ENCODE measurements around the gene TUBA4A.

TUBA4A gene

GRCh38 chr2:219286436-219287115, 32.9 kb upstream of the TUBA4A start:
- DNase-seq (ENCODE audit: low read depth in 3 of 3) = no peak

- DNase-seq (ENCODE audit: low read depth in 3 of 3) = no peak
Observed at GRCh38 chr2:219285894-219286425, 32.2 kb upstream of the TUBA4A start.

- DNase-seq (ENCODE audit: low read depth in 3 of 3) = no peak
Observed at GRCh38 chr2:219285373-219285735, 31.6 kb upstream of the TUBA4A start.

- DNase-seq (ENCODE audit: low read depth in 3 of 3) = no peak
Observed at GRCh38 chr2:219284501-219285372, 31.0 kb upstream of the TUBA4A start.

GRCh38 chr2:219282943-219283581, 29.3 kb upstream of the TUBA4A start:
- no peak for DNase-seq (ENCODE audit: low read depth in 3 of 3)

- DNase-seq (ENCODE audit: low read depth in 3 of 3) = no peak
Observed at GRCh38 chr2:219282375-219282774, 28.7 kb upstream of the TUBA4A start.

- DNase-seq (ENCODE audit: low read depth in 3 of 3) = no peak
Observed at GRCh38 chr2:219281588-219281987, 27.9 kb upstream of the TUBA4A start.

- DNase-seq (ENCODE audit: low read depth in 3 of 3) = no peak
Observed at GRCh38 chr2:219280651-219281050, 26.9 kb upstream of the TUBA4A start.

GRCh38 chr2:219279916-219280516, 26.3 kb upstream of the TUBA4A start:
- DNase-seq (ENCODE audit: low read depth in 3 of 3) = no peak

GRCh38 chr2:219279151-219279915, 25.6 kb upstream of the TUBA4A start, which contains the start of gene DNAJB2:
Gene DNAJB2 (plus strand): TSS chr2:219279366. CDS start chr2:219279834, 468 bp downstream.
- peak; percentile 95 to 99 (median 99) for DNase-seq (ENCODE audit: low read depth in 3 of 3)

- DNase-seq (ENCODE audit: low read depth in 3 of 3) = no peak
Observed at GRCh38 chr2:219278655-219279150, 25.0 kb upstream of the TUBA4A start.

- DNase-seq (ENCODE audit: low read depth in 3 of 3) = peak; percentile 53 to 65 (median 63)
Observed at GRCh38 chr2:219277703-219278654, 24.3 kb upstream of the TUBA4A start.

- DNase-seq (ENCODE audit: low read depth in 3 of 3) = no peak
Observed at GRCh38 chr2:219274361-219274921, 20.7 kb upstream of the TUBA4A start.

- no peak for DNase-seq (ENCODE audit: low read depth in 3 of 3)
Observed at GRCh38 chr2:219273937-219274336, 20.2 kb upstream of the TUBA4A start.

- DNase-seq (ENCODE audit: low read depth in 3 of 3) = no peak
Observed at GRCh38 chr2:219272995-219273394, 19.3 kb upstream of the TUBA4A start.

- no peak for DNase-seq (ENCODE audit: low read depth in 3 of 3)
Observed at GRCh38 chr2:219272356-219272755, 18.6 kb upstream of the TUBA4A start.

- DNase-seq (ENCODE audit: low read depth in 3 of 3) = no peak
Observed at GRCh38 chr2:219271021-219271420, 17.3 kb upstream of the TUBA4A start.

GRCh38 chr2:219270055-219270372, 16.3 kb upstream of the TUBA4A start:
- DNase-seq (ENCODE audit: low read depth in 3 of 3) = no peak

GRCh38 chr2:219269362-219270054, 15.8 kb upstream of the TUBA4A start:
- DNase-seq (ENCODE audit: low read depth in 3 of 3) = no peak
